ENCODE data around the gene C1RL.

C1RL gene

GRCh38 chr12:7081037-7081436, 28.0 kb downstream of the C1RL start:
- no peaks in the 10 kb centered on the region for H3K79me2 ChIP-seq (ENCODE audit: insufficient read depth, low read length)
- TF ChIP-seq CTCF (IDR thresholded peaks at IDR 0.05; ENCODE audit: borderline replicate concordance, extremely low read depth, low read length, poor library complexity, severe bottlenecking) (no peak), EZH2 (IDR thresholded peaks at IDR 0.05; ENCODE audit: borderline replicate concordance, low read depth, low read length, severe bottlenecking) (no peak)
- H4K20me1 ChIP-seq (ENCODE audit: insufficient read depth, low read length): no peaks in the 10 kb centered on the region

GRCh38 chr12:7079826-7080125, 29.2 kb downstream of the C1RL start:
- Histone ChIP-seq H3K27me3 (ENCODE audit: insufficient read depth, low read length, poor library complexity) (peaks cover 7% of the 10 kb centered on the region), H4K20me1 (ENCODE audit: insufficient read depth, low read length) (no peaks in the 10 kb centered on the region), H2AFZ (ENCODE audit: low read depth, low read length) (no peak overlapping the region), H3K36me3 (ENCODE audit: insufficient read depth, low read length) (no peaks in the 10 kb centered on the region), H3K4me1 (ENCODE audit: insufficient read depth, low read length) (no peaks in the 10 kb centered on the region), H3K79me2 (ENCODE audit: insufficient read depth, low read length) (no peaks in the 10 kb centered on the region), H3K4me2 (ENCODE audit: insufficient read depth, low read length) (no peak overlapping the region), H3K4me3 (ENCODE audit: low read depth in 1 of 2, low read length in 2 of 2) (no peak overlapping the region), H3K27ac (ENCODE audit: low read length) (no peak overlapping the region), H3K9me3 (ENCODE audit: insufficient read depth, low read length, severe bottlenecking) (no peaks in the 10 kb centered on the region), H3K9ac (ENCODE audit: low read depth, low read length) (no peak overlapping the region)
- TF ChIP-seq CTCF (IDR thresholded peaks at IDR 0.05; ENCODE audit: borderline replicate concordance, extremely low read depth, low read length, poor library complexity, severe bottlenecking): no peak
- no peak for TF ChIP-seq EZH2 (IDR thresholded peaks at IDR 0.05; ENCODE audit: borderline replicate concordance, low read depth, low read length, severe bottlenecking)
- ATAC-seq (ENCODE audit: insufficient read depth, low read depth) (no peak), DNase-seq (no peak)

More at GRCh38 chr12:7081037-7081436, 28.0 kb downstream of the C1RL start:
- no peak for DNase-seq
- peaks cover 7% of the 10 kb centered on the region for H3K27me3 ChIP-seq (ENCODE audit: insufficient read depth, low read length, poor library complexity)
- peaks cover 3% of the 10 kb centered on the region for H3K9me3 ChIP-seq (ENCODE audit: insufficient read depth, low read length, severe bottlenecking)
- no peaks in the 10 kb centered on the region for H3K4me1 ChIP-seq (ENCODE audit: insufficient read depth, low read length)
- no peak for ATAC-seq (ENCODE audit: insufficient read depth, low read depth)
- no peak overlapping the region for H3K9ac ChIP-seq (ENCODE audit: low read depth, low read length)
- no peak overlapping the region for H3K27ac ChIP-seq (ENCODE audit: low read length)
- no peak overlapping the region for H2AFZ ChIP-seq (ENCODE audit: low read depth, low read length)
- no peaks in the 10 kb centered on the region for H3K36me3 ChIP-seq (ENCODE audit: insufficient read depth, low read length)
- no peak overlapping the region for H3K4me3 ChIP-seq (ENCODE audit: low read depth in 1 of 2, low read length in 2 of 2)
- no peak overlapping the region for H3K4me2 ChIP-seq (ENCODE audit: insufficient read depth, low read length)

- no peak overlapping the region for H2AFZ ChIP-seq (ENCODE audit: low read depth, low read length)
Observed at GRCh38 chr12:7078163-7078562, 30.9 kb downstream of the C1RL start.

More at GRCh38 chr12:7078163-7078562, 30.9 kb downstream of the C1RL start:
- H3K27me3 ChIP-seq (ENCODE audit: insufficient read depth, low read length, poor library complexity): peaks cover 7% of the 10 kb centered on the region
- H3K4me2 ChIP-seq (ENCODE audit: insufficient read depth, low read length): no peak overlapping the region
- TF ChIP-seq CTCF (IDR thresholded peaks at IDR 0.05; ENCODE audit: borderline replicate concordance, extremely low read depth, low read length, poor library complexity, severe bottlenecking) (peak; percentile 13), EZH2 (IDR thresholded peaks at IDR 0.05; ENCODE audit: borderline replicate concordance, low read depth, low read length, severe bottlenecking) (no peak)
- no peak overlapping the region for H3K9ac ChIP-seq (ENCODE audit: low read depth, low read length)
- H4K20me1 ChIP-seq (ENCODE audit: insufficient read depth, low read length): no peaks in the 10 kb centered on the region
- H3K4me1 ChIP-seq (ENCODE audit: insufficient read depth, low read length): no peaks in the 10 kb centered on the region
- DNase-seq (no peak), ATAC-seq (ENCODE audit: insufficient read depth, low read depth) (no peak)
- no peaks in the 10 kb centered on the region for H3K36me3 ChIP-seq (ENCODE audit: insufficient read depth, low read length)
- no peak overlapping the region for H3K27ac ChIP-seq (ENCODE audit: low read length)
- H3K9me3 ChIP-seq (ENCODE audit: insufficient read depth, low read length, severe bottlenecking): no peaks in the 10 kb centered on the region
- H3K4me3 ChIP-seq (ENCODE audit: low read depth in 1 of 2, low read length in 2 of 2): no peak overlapping the region
- no peaks in the 10 kb centered on the region for H3K79me2 ChIP-seq (ENCODE audit: insufficient read depth, low read length)

Data from DND-41 (cell line).